Measurements from ENCODE around the gene DOCK3.

DOCK3 gene

GRCh38 chr3:51137715-51138114, 463.0 kb downstream of the DOCK3 start:
- H3K27ac ChIP-seq, result no peak overlapping the region
- no peaks in the 10 kb centered on the region for H3K27me3 ChIP-seq (ENCODE audit: insufficient read depth, low read depth, severe bottlenecking)
- H3K9me3 ChIP-seq (ENCODE audit: severe bottlenecking), result peaks cover 3% of the 10 kb centered on the region
- no peak overlapping the region for H3K4me3 ChIP-seq (ENCODE audit: low read depth, low read length)
- TF ChIP-seq CTCF (IDR thresholded peaks at IDR 0.05; ENCODE audit: low read depth, low read length), result no peak
- no peak for DNase-seq
- no peaks in the 10 kb centered on the region for H3K36me3 ChIP-seq

- no peak overlapping the region for H3K27ac ChIP-seq
- no peaks in the 10 kb centered on the region for H3K36me3 ChIP-seq
- no peaks in the 10 kb centered on the region for H3K9me3 ChIP-seq (ENCODE audit: severe bottlenecking)
- TF ChIP-seq CTCF (IDR thresholded peaks at IDR 0.05; ENCODE audit: low read depth, low read length), result no peak
- no peak for DNase-seq
- H3K27me3 ChIP-seq (ENCODE audit: insufficient read depth, low read depth, severe bottlenecking), result no peaks in the 10 kb centered on the region
- no peak overlapping the region for H3K4me3 ChIP-seq (ENCODE audit: low read depth, low read length)
These were observed 464.9 kb downstream of the DOCK3 start for GRCh38 chr3:51139616-51140015.

- TF ChIP-seq CTCF (IDR thresholded peaks at IDR 0.05; ENCODE audit: low read depth, low read length), result no peak
- Histone ChIP-seq H3K27ac (no peak overlapping the region), H3K4me3 (ENCODE audit: low read depth, low read length) (no peak overlapping the region), H3K36me3 (no peaks in the 10 kb centered on the region), H3K27me3 (ENCODE audit: insufficient read depth, low read depth, severe bottlenecking) (no peaks in the 10 kb centered on the region), H3K9me3 (ENCODE audit: severe bottlenecking) (no peaks in the 10 kb centered on the region)
- no peak for DNase-seq
These were observed 466.8 kb downstream of the DOCK3 start for GRCh38 chr3:51141573-51141972.

GRCh38 chr3:51145811-51146585, 471.3 kb downstream of the DOCK3 start:
- H3K27ac ChIP-seq, result no peak overlapping the region
- DNase-seq, result no peak
- TF ChIP-seq CTCF (IDR thresholded peaks at IDR 0.05; ENCODE audit: low read depth, low read length), result no peak
- peaks cover 10% of the 10 kb centered on the region for H3K9me3 ChIP-seq (ENCODE audit: severe bottlenecking)
- H3K4me3 ChIP-seq (ENCODE audit: low read depth, low read length), result no peak overlapping the region
- H3K36me3 ChIP-seq, result no peaks in the 10 kb centered on the region
- H3K27me3 ChIP-seq (ENCODE audit: insufficient read depth, low read depth, severe bottlenecking), result no peaks in the 10 kb centered on the region

- Histone ChIP-seq H3K36me3 (no peaks in the 10 kb centered on the region; the same call in 1 of the 2 replicates), H3K27me3 (ENCODE audit: insufficient read depth, low read depth, severe bottlenecking) (no peaks in the 10 kb centered on the region), H3K9me3 (ENCODE audit: severe bottlenecking) (peaks cover 13% of the 10 kb centered on the region), H3K4me3 (ENCODE audit: low read depth, low read length) (no peak overlapping the region), H3K27ac (no peak overlapping the region)
- TF ChIP-seq CTCF (IDR thresholded peaks at IDR 0.05; ENCODE audit: low read depth, low read length), result no peak
- no peak for DNase-seq
These were observed 472.1 kb downstream of the DOCK3 start for GRCh38 chr3:51146781-51147180.

GRCh38 chr3:51156147-51156546, 481.4 kb downstream of the DOCK3 start:
- Histone ChIP-seq H3K4me3 (ENCODE audit: low read depth, low read length) (no peak overlapping the region), H3K27me3 (ENCODE audit: insufficient read depth, low read depth, severe bottlenecking) (no peaks in the 10 kb centered on the region), H3K27ac (no peak overlapping the region), H3K36me3 (no peaks in the 10 kb centered on the region; the same call in 1 of the 2 replicates), H3K9me3 (ENCODE audit: severe bottlenecking) (peaks cover 10% of the 10 kb centered on the region)
- no peak for DNase-seq
- TF ChIP-seq CTCF (IDR thresholded peaks at IDR 0.05; ENCODE audit: low read depth, low read length), result no peak
